OCI-LY1 (cell line): ENCODE results near the gene PRRT2.

Experiments
- EZH2 ChIP-seq: fragments of 200-600 bp; sonication (generic), shearing (Covaris generic); IDR thresholded peaks from 2 replicates; pipeline ENCODE4 v1.8.0; 2017; ENCODE audit warnings: borderline replicate concordance, mixed run types, mild to moderate bottlenecking, antibody characterized with exemption, low read length, moderate library complexity, mixed read lengths
- TF ChIP-seq, protein P1 (sequence below): fragments of 200-600 bp; sonication (generic), shearing (Covaris generic); IDR thresholded peaks from 2 replicates; pipeline ENCODE4 v1.5.1; 2017; ENCODE audit warnings: mild to moderate bottlenecking, antibody characterized with exemption, low read length, moderate library complexity, mixed read lengths

GRCh38 chr16:29852654-29853053 lies 40.7 kb downstream of the PRRT2 start:
- TF ChIP-seq, protein P1, sequence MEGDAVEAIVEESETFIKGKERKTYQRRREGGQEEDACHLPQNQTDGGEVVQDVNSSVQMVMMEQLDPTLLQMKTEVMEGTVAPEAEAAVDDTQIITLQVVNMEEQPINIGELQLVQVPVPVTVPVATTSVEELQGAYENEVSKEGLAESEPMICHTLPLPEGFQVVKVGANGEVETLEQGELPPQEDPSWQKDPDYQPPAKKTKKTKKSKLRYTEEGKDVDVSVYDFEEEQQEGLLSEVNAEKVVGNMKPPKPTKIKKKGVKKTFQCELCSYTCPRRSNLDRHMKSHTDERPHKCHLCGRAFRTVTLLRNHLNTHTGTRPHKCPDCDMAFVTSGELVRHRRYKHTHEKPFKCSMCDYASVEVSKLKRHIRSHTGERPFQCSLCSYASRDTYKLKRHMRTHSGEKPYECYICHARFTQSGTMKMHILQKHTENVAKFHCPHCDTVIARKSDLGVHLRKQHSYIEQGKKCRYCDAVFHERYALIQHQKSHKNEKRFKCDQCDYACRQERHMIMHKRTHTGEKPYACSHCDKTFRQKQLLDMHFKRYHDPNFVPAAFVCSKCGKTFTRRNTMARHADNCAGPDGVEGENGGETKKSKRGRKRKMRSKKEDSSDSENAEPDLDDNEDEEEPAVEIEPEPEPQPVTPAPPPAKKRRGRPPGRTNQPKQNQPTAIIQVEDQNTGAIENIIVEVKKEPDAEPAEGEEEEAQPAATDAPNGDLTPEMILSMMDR: no peak
- TF ChIP-seq EZH2: no peak
